Measurements from ENCODE around the gene VGF.
"Not testable (repeated sequence)": the region's sequence is repeated elsewhere in the genome, so short reads cannot be mapped to it uniquely, and the experiment has no call there.

VGF gene

GRCh38 chr7:101114492-101114891 is 50.9 kb downstream of the VGF start:
- no peak for DNase-seq

- no peak for DNase-seq
These were observed 51.5 kb downstream of the VGF start for GRCh38 chr7:101113836-101114235.

- DNase-seq: not testable (repeated sequence)
These were observed 52.2 kb downstream of the VGF start for GRCh38 chr7:101113140-101113539.
